ENCODE results near the gene AP4S1.

Gene AP4S1

GRCh38 chr14:30983858-30984257, 41.6 kb upstream of the AP4S1 start:
- no peak for DNase-seq
- TF ChIP-seq, protein P1, sequence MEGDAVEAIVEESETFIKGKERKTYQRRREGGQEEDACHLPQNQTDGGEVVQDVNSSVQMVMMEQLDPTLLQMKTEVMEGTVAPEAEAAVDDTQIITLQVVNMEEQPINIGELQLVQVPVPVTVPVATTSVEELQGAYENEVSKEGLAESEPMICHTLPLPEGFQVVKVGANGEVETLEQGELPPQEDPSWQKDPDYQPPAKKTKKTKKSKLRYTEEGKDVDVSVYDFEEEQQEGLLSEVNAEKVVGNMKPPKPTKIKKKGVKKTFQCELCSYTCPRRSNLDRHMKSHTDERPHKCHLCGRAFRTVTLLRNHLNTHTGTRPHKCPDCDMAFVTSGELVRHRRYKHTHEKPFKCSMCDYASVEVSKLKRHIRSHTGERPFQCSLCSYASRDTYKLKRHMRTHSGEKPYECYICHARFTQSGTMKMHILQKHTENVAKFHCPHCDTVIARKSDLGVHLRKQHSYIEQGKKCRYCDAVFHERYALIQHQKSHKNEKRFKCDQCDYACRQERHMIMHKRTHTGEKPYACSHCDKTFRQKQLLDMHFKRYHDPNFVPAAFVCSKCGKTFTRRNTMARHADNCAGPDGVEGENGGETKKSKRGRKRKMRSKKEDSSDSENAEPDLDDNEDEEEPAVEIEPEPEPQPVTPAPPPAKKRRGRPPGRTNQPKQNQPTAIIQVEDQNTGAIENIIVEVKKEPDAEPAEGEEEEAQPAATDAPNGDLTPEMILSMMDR (IDR thresholded peaks at IDR 0.05; ENCODE audit: low read depth, low read length) = no peak
- Histone ChIP-seq H3K4me3 (ENCODE audit: low read depth, low read length) (no peak overlapping the region), H3K9me3 (ENCODE audit: severe bottlenecking) (no peaks in the 10 kb centered on the region), H3K27me3 (ENCODE audit: insufficient read depth, low read depth, severe bottlenecking) (no peaks in the 10 kb centered on the region), H3K36me3 (no peaks in the 10 kb centered on the region), H3K27ac (no peak overlapping the region)

GRCh38 chr14:30985796-30986195, 39.7 kb upstream of the AP4S1 start:
- Histone ChIP-seq H3K36me3 (no peaks in the 10 kb centered on the region), H3K4me3 (ENCODE audit: low read depth, low read length) (no peak overlapping the region), H3K27me3 (ENCODE audit: insufficient read depth, low read depth, severe bottlenecking) (no peaks in the 10 kb centered on the region), H3K27ac (no peak overlapping the region), H3K9me3 (ENCODE audit: severe bottlenecking) (no peaks in the 10 kb centered on the region)
- TF ChIP-seq, protein P1 (IDR thresholded peaks at IDR 0.05; ENCODE audit: low read depth, low read length) = no peak
- DNase-seq = no peak

DNA sequence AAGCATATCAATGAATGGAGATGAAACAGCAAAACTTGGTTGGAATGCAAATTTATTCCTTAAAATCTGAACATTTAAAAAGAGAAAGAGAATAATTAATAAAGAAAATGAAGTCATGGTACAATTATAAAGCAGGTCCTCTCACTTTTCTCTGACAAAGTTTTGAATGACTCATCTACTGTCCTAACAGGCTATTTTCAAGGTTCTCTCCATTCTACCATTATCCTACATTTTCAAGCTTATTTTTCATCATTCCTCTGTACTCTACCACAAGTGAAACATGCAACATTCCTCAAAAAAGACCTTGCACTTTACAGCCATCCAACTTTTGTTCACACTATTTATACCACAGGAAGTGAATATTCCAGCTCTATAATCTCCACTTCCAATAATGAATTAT, 36.9 kb upstream of the AP4S1 start:
- H3K27ac ChIP-seq = no peak overlapping the region
- TF ChIP-seq, protein P1 (IDR thresholded peaks at IDR 0.05; ENCODE audit: low read depth, low read length) = no peak
- no peaks in the 10 kb centered on the region for H3K27me3 ChIP-seq (ENCODE audit: insufficient read depth, low read depth, severe bottlenecking)
- DNase-seq = no peak
- H3K4me3 ChIP-seq (ENCODE audit: low read depth, low read length) = no peak overlapping the region
- no peaks in the 10 kb centered on the region for H3K9me3 ChIP-seq (ENCODE audit: severe bottlenecking)
- H3K36me3 ChIP-seq = no peaks in the 10 kb centered on the region

DNA sequence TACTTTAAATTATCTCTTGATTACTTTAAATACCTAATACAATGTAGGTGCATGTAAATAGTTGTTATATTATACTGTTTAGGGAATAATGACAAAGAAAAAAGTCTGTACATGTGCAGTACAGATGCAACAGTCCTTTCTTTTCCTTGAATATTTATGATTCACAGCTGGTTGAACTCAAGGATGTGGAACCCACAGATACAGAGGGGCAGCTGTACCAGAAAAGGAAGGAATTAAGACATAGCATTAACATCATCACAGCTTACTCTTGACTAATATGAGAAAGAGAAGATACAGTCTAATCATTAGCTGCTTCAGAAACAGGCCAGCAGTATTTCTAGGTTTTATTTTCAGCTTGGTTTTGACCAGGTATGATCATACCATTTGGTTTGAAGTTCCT, 34.7 kb upstream of the AP4S1 start:
- TF ChIP-seq, protein P1 (IDR thresholded peaks at IDR 0.05; ENCODE audit: low read depth, low read length) = no peak
- H3K9me3 ChIP-seq (ENCODE audit: severe bottlenecking) = no peaks in the 10 kb centered on the region
- H3K4me3 ChIP-seq (ENCODE audit: low read depth, low read length) = no peak overlapping the region
- H3K36me3 ChIP-seq = no peaks in the 10 kb centered on the region
- no peaks in the 10 kb centered on the region for H3K27me3 ChIP-seq (ENCODE audit: insufficient read depth, low read depth, severe bottlenecking)
- no peak overlapping the region for H3K27ac ChIP-seq
- DNase-seq = no peak

DNA sequence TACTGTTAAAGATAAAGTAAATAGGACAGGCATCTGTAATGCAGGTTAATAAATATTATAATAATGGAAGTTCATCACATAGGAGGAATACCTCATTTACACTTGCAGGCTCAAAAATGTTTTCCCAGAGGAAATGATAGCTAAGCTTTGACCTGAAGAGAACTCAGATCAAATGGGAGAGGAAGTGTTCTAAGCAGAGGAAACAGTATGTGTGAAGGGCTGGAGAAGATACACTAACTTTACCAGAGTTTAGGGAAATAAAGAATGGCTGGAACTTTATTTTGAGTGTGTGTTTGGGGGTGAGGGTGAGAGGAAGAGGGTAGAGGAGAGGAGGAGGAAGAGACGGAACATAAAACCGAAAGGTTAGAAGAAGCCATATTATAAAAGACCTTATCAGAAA, 34.0 kb upstream of the AP4S1 start:
- H3K4me3 ChIP-seq (ENCODE audit: low read depth, low read length) = no peak overlapping the region
- no peaks in the 10 kb centered on the region for H3K36me3 ChIP-seq
- no peak for DNase-seq
- no peaks in the 10 kb centered on the region for H3K9me3 ChIP-seq (ENCODE audit: severe bottlenecking)
- no peak overlapping the region for H3K27ac ChIP-seq
- TF ChIP-seq, protein P1 (IDR thresholded peaks at IDR 0.05; ENCODE audit: low read depth, low read length) = no peak
- H3K27me3 ChIP-seq (ENCODE audit: insufficient read depth, low read depth, severe bottlenecking) = no peaks in the 10 kb centered on the region

GRCh38 chr14:30993071-30993470, 32.4 kb upstream of the AP4S1 start:
- Histone ChIP-seq H3K36me3 (no peaks in the 10 kb centered on the region), H3K9me3 (ENCODE audit: severe bottlenecking) (peaks cover 1% of the 10 kb centered on the region), H3K27me3 (ENCODE audit: insufficient read depth, low read depth, severe bottlenecking) (no peaks in the 10 kb centered on the region), H3K4me3 (ENCODE audit: low read depth, low read length) (no peak overlapping the region), H3K27ac (no peak overlapping the region)
- TF ChIP-seq, protein P1 (IDR thresholded peaks at IDR 0.05; ENCODE audit: low read depth, low read length) = no peak
- no peak for DNase-seq

Data from WERI-Rb-1 (cell line).